Progenitor cell of endocrine pancreas (in vitro differentiated cells): ENCODE measurements around the gene DOCK1. TPM values are rescaled to one million over a fixed set of nuclear protein-coding genes. Genes with fewer than 3 reads are reported as not detected.

Experiments used
- DNase-seq: peaks from one replicate; pipeline ENCODE4 v3.0.0; 2021; ENCODE audit warnings: low spot score; ENCODE audit not compliant: unreplicated experiment
- H3K27ac Mint-ChIP-seq: 2 replicates; pipeline ENCODE4 v1.8.0; 2021; ENCODE audit warnings: mild to moderate bottlenecking, moderate library complexity, mixed read lengths
- H3K27me3 Mint-ChIP-seq: 2 replicates; pipeline ENCODE4 v1.8.0; 2021; ENCODE audit warnings: mixed read lengths
- H3K36me3 Mint-ChIP-seq: 2 replicates; pipeline ENCODE4 v1.8.0; 2022; ENCODE audit warnings: mixed read lengths; ENCODE audit not compliant: insufficient read depth
- H3K4me1 Mint-ChIP-seq: 2 replicates; pipeline ENCODE4 v1.8.0; 2021; ENCODE audit warnings: low read depth, mixed read lengths
- H3K4me3 Mint-ChIP-seq: 2 replicates; pipeline ENCODE4 v1.8.0; 2021; ENCODE audit warnings: low read depth, mild to moderate bottlenecking, moderate library complexity, mixed read lengths
- H3K9me3 Mint-ChIP-seq: 2 replicates; pipeline ENCODE4 v1.8.0; 2021; ENCODE audit warnings: low read depth, mixed read lengths
- CTCF ChIP-seq: fragments of 200-600 bp; sonication (generic); IDR thresholded peaks from one replicate; pipeline ENCODE4 v1.5.0; 2021; ENCODE audit warnings: antibody characterized with exemption, mild to moderate bottlenecking; ENCODE audit not compliant: unreplicated experiment
- total RNA-seq: library from RNA; stranded (reverse); gene quantifications from 2 replicates; pipeline ENCODE4 v1.2.1, GENCODE V29; 2021

The DOCK1 gene
- total RNA-seq, 1 donor from 2014 or later = 77.8 TPM

GRCh38 chr10:127441350-127442219 lies 536.4 kb downstream of the DOCK1 start:
- Mint-ChIP-seq H3K36me3 (peaks cover 31% of the 10 kb centered on the region), H3K27ac (no peak overlapping the region), H3K27me3 (no peaks in the 10 kb centered on the region), H3K4me1 (no peaks in the 10 kb centered on the region), H3K9me3 (no peaks in the 10 kb centered on the region), H3K4me3 (no peak overlapping the region)
- DNase-seq = no peak
- no peak for TF ChIP-seq CTCF

- Mint-ChIP-seq H3K27ac (no peak overlapping the region), H3K4me3 (no peak overlapping the region)
These were observed 536.9 kb downstream of the DOCK1 start for GRCh38 chr10:127442220-127442525.

GRCh38 chr10:127444155-127444554 lies 538.9 kb downstream of the DOCK1 start:
- DNase-seq = no peak
- no peaks in the 10 kb centered on the region for H3K27me3 Mint-ChIP-seq
- no peaks in the 10 kb centered on the region for H3K9me3 Mint-ChIP-seq
- no peak for TF ChIP-seq CTCF
- H3K27ac Mint-ChIP-seq = no peak overlapping the region
- H3K4me1 Mint-ChIP-seq = peaks cover 2% of the 10 kb centered on the region
- H3K36me3 Mint-ChIP-seq = peaks cover 37% of the 10 kb centered on the region
- H3K4me3 Mint-ChIP-seq = no peak overlapping the region

More at GRCh38 chr10:127442220-127442525, 536.9 kb downstream of the DOCK1 start:
- H3K4me1 Mint-ChIP-seq = peaks cover 2% of the 10 kb centered on the region
- H3K36me3 Mint-ChIP-seq = peaks cover 32% of the 10 kb centered on the region
- no peaks in the 10 kb centered on the region for H3K27me3 Mint-ChIP-seq
- TF ChIP-seq CTCF = no peak
- DNase-seq = no peak
- no peaks in the 10 kb centered on the region for H3K9me3 Mint-ChIP-seq

- Mint-ChIP-seq H3K27ac (no peak overlapping the region), H3K9me3 (no peaks in the 10 kb centered on the region), H3K36me3 (peaks cover 36% of the 10 kb centered on the region), H3K4me1 (peaks cover 4% of the 10 kb centered on the region), H3K27me3 (no peaks in the 10 kb centered on the region), H3K4me3 (no peak overlapping the region)
- DNase-seq = no peak
- TF ChIP-seq CTCF = no peak
These were observed 542.0 kb downstream of the DOCK1 start for GRCh38 chr10:127447197-127447596.

GRCh38 chr10:127449490-127449889 lies 544.3 kb downstream of the DOCK1 start:
- DNase-seq = no peak
- H3K27ac Mint-ChIP-seq = no peak overlapping the region
- no peak overlapping the region for H3K4me3 Mint-ChIP-seq
- H3K4me1 Mint-ChIP-seq = peaks cover 4% of the 10 kb centered on the region
- no peaks in the 10 kb centered on the region for H3K27me3 Mint-ChIP-seq
- H3K36me3 Mint-ChIP-seq = peaks cover 25% of the 10 kb centered on the region
- no peaks in the 10 kb centered on the region for H3K9me3 Mint-ChIP-seq
- no peak for TF ChIP-seq CTCF
